PC-3 (cell line): ENCODE results near the gene CNST. TPM values are rescaled to one million over a fixed set of nuclear protein-coding genes. Genes with fewer than 3 reads are reported as not detected.

Experiments
- ATAC-seq: fragments of 200-7000 bp; cut with Tn5 transposase; 2 replicates; pipeline ENCODE4 v1.9.1; 2020; ENCODE audit warnings: mild to moderate bottlenecking, moderate library complexity
- Bru-seq: library from RNA; stranded (reverse); fragments of 400-500 nt; gene quantifications from one replicate; lab custom pipeline; 2021; lab: Mats Ljungman, UMichigan
- BruChase-seq, 2 experiments: library from RNA; stranded (reverse); fragments of 400-500 nt; gene quantifications; one replicate each; lab custom pipeline; 2021; lab: Mats Ljungman, UMichigan
- BruUV-seq: library from RNA; stranded (reverse); fragments of 400-500 nt; replicated peaks from 2 replicates; lab custom pipeline; 2021; lab: Mats Ljungman, UMichigan
- CTCF ChIA-PET: fragments of 300-600 bp; sonication (Branson Sonifier 250); formaldehyde crosslinking; loops from one replicate; lab custom pipeline; 2022; ENCODE audit warnings: antibody characterized with exemption; lab: Charles Lee
- POLR2A ChIA-PET: fragments of 300-600 bp; sonication (Branson Sonifier 250); formaldehyde crosslinking; loops from one replicate; lab custom pipeline; 2022; ENCODE audit warnings: antibody characterized with exemption; ENCODE audit not compliant: unreplicated experiment; lab: Charles Lee
- DNase-seq: peaks from one replicate; pipeline ENCODE4 v3.0.0-alpha.2; 2015
- H2AFZ ChIP-seq: fragments of 300-600 bp; sonication (generic); 2 replicates; pipeline ENCODE4 v1.6.0; 2016; ENCODE audit warnings: antibody characterized with exemption, low read length
- H3F3A ChIP-seq: fragments of 300-600 bp; sonication (generic); one replicate; pipeline ENCODE4 v1.6.0; 2017; ENCODE audit warnings: antibody characterized with exemption, low read length, control low read depth, mild to moderate bottlenecking; ENCODE audit not compliant: unreplicated experiment
- H3K27ac ChIP-seq: fragments of 300-600 bp; sonication (generic); 2 replicates; pipeline ENCODE4 v1.5.1; 2016; ENCODE audit warnings: mild to moderate bottlenecking, low read length
- H3K27me3 ChIP-seq: fragments of 300-600 bp; sonication (generic); 2 replicates; pipeline ENCODE4 v1.6.1; 2016; ENCODE audit warnings: low read length, mixed read lengths
- H3K36me3 ChIP-seq: fragments of 300-600 bp; sonication (generic); 2 replicates; pipeline ENCODE4 v1.6.1; 2016; ENCODE audit warnings: low read depth, mixed run types, low read length, mixed read lengths
- H3K4me1 ChIP-seq: fragments of 300-600 bp; sonication (generic); 2 replicates; pipeline ENCODE4 v1.5.1; 2016; ENCODE audit warnings: low read length; ENCODE audit not compliant: insufficient read depth
- H3K4me2 ChIP-seq: fragments of 300-600 bp; sonication (generic); 2 replicates; pipeline ENCODE4 v1.6.0; 2016; ENCODE audit warnings: low read length
- H3K4me3 ChIP-seq: fragments of 300-600 bp; sonication (generic); 2 replicates; pipeline ENCODE4 v1.5.1; 2016; ENCODE audit warnings: mild to moderate bottlenecking, low read length, mixed read lengths
- H3K79me2 ChIP-seq: fragments of 300-600 bp; sonication (generic); 2 replicates; pipeline ENCODE4 v1.6.1; 2017; ENCODE audit warnings: low read length, mixed read lengths
- H3K9ac ChIP-seq: fragments of 300-600 bp; sonication (generic); 2 replicates; pipeline ENCODE4 v1.6.0; 2016; ENCODE audit warnings: mild to moderate bottlenecking, low read length
- H3K9me2 ChIP-seq: fragments of 300-600 bp; sonication (generic); replicated peaks from 2 replicates; pipeline ENCODE4 v1.6.1; 2016; ENCODE audit warnings: mixed run types, low read length, mixed read lengths
- H3K9me3 ChIP-seq: fragments of 300-600 bp; sonication (generic); 2 replicates; pipeline ENCODE4 v1.6.1; 2016; ENCODE audit warnings: low read length, mixed read lengths
- H4K20me1 ChIP-seq: fragments of 300-600 bp; sonication (generic); 2 replicates; pipeline ENCODE4 v1.6.1; 2016; ENCODE audit warnings: low read length, mixed read lengths
- CTCF ChIP-seq: fragments of 300-600 bp; sonication (generic); conservative IDR thresholded peaks from 2 replicates; pipeline ENCODE4 v1.5.1; 2017; ENCODE audit warnings: antibody characterized with exemption, low read depth, mild to moderate bottlenecking, low read length
- EZH2 ChIP-seq: fragments of 300-600 bp; sonication (generic); IDR thresholded peaks from one replicate; pipeline ENCODE4 v1.6.1; 2017; ENCODE audit warnings: antibody characterized with exemption, mild to moderate bottlenecking, low read length; ENCODE audit not compliant: unreplicated experiment
- EZH2phosphoT487 ChIP-seq: fragments of 300-600 bp; sonication (generic); IDR thresholded peaks from 2 replicates; pipeline ENCODE4 v1.6.1; 2018; ENCODE audit warnings: mild to moderate bottlenecking, antibody characterized with exemption, low read length, borderline replicate concordance
- intact Hi-C: fragments of 100-400 bp; cut with micrococcal nuclease; formaldehyde crosslinking; loops from 2 replicates; pipeline ENCODE4 v1.9.0; 2023
- long read RNA-seq: library from polyadenylated mRNA; unstranded; transcript quantifications from one replicate; pipeline ENCODE4 v2.0.0, GENCODE V29; 2021; ENCODE audit not compliant: unreplicated experiment
- total RNA-seq: library from RNA; depleted of rRNA; stranded (reverse); fragments of >200 nt; gene quantifications from 2 replicates; pipeline ENCODE4 v1.2.3, GENCODE V29; 2014; rRNA removed

CNST gene
- 13.5 and 15.0 TPM in 2 replicates for total RNA-seq
- Bru-seq, nascent RNA: percentile 81 among the genes with signal in this experiment
- BruChase-seq, experiment 1, labeled RNA remaining after a 6-hour chase: percentile 74 among the genes with signal in this experiment
- percentile 77 among the genes with signal in this experiment for BruChase-seq, experiment 2, labeled RNA remaining after a 2-hour chase
- long read RNA-seq, partial matches to known transcripts: 12 of 13 reads
- long read RNA-seq, other reads (novel, unspliced or antisense): 1 of 13 reads

- Histone ChIP-seq H3K27me3 (no peaks in the 10 kb centered on the region), H3K9ac (peak within 1 kb of the TSS; percentile 89), H3K79me2 (peaks cover 86% of the 10 kb centered on the region), H3K9me2 (no peaks in the 10 kb centered on the region), H3K36me3 (no peaks in the 10 kb centered on the region; the same call in 1 of the 2 replicates), H3K4me3 (peak within 1 kb of the TSS; percentile 88), H3K9me3 (no peaks in the 10 kb centered on the region), H4K20me1 (peaks cover 14% of the 10 kb centered on the region; the same call in 1 of the 2 replicates), H3K27ac (peak within 1 kb of the TSS; percentile 68), H3F3A (no peaks in the 10 kb centered on the region), H3K4me1 (peaks cover 31% of the 10 kb centered on the region), H2AFZ (peak within 1 kb of the TSS; percentile 84), H3K4me2 (peak within 1 kb of the TSS; percentile 94)
- peak; percentile 88 for ATAC-seq
- intact Hi-C loops: loop anchor here (1.0 to 10.0 kb wide), 5 partner anchors 31 to 189 kb away; no protein-coding TSS in a partner anchor
- CTCF ChIA-PET: no interaction called here
- TF ChIP-seq EZH2phosphoT487 (no peak), EZH2 (no peak)
- no TSS peak for BruUV-seq
- DNase-seq: peak; percentile 100
- POLR2A ChIA-PET: interaction anchor here (0.5 kb wide), 1 partner anchor 556 kb away, joined by 23 read pairs; no protein-coding TSS in a partner anchor
These were observed at the start of gene CNST, which contains the start of gene TFB2M for GRCh38 chr1:246566128-246566812. CNST (plus strand) TSS chr1:246566456; CDS start chr1:246591563, 25,107 bp downstream. TFB2M (minus strand) TSS chr1:246566261; CDS start chr1:246566138, 123 bp downstream.

GRCh38 chr1:246517391-246517790, 48.9 kb upstream of the CNST start:
- POLR2A ChIA-PET: no interaction called here
- intact Hi-C loops: no loop called here
- no peaks in the 10 kb centered on the region for H3K79me2 ChIP-seq
- no peak overlapping the region for H2AFZ ChIP-seq
- no peaks in the 10 kb centered on the region for H3K4me1 ChIP-seq
- no peak for ATAC-seq
- TF ChIP-seq EZH2phosphoT487: no peak
- no peak for TF ChIP-seq CTCF
- no peak for TF ChIP-seq EZH2
- H3K4me3 ChIP-seq: no peak overlapping the region
- no peak overlapping the region for H3K4me2 ChIP-seq
- no peak for DNase-seq
- H3K27ac ChIP-seq: no peak overlapping the region
- CTCF ChIA-PET: no interaction called here
- H4K20me1 ChIP-seq: no peaks in the 10 kb centered on the region
- no TSS peak for BruUV-seq
- no peaks in the 10 kb centered on the region for H3K9me2 ChIP-seq
- H3K9me3 ChIP-seq: peaks cover 31% of the 10 kb centered on the region
- no peak overlapping the region for H3K9ac ChIP-seq
- H3F3A ChIP-seq: no peaks in the 10 kb centered on the region
- H3K36me3 ChIP-seq: 0 out of 2 replicates have a peak, but pooled peaks cover 4% of the 10 kb centered on the region
- H3K27me3 ChIP-seq: no peaks in the 10 kb centered on the region

- no peaks in the 10 kb centered on the region for H3K79me2 ChIP-seq
- TF ChIP-seq CTCF (no peak), EZH2 (no peak), EZH2phosphoT487 (no peak)
- intact Hi-C loops: no loop called here
- no peaks in the 10 kb centered on the region for H3K27me3 ChIP-seq
- H3K36me3 ChIP-seq: 0 out of 2 replicates have a peak, but pooled peaks cover 4% of the 10 kb centered on the region
- no peaks in the 10 kb centered on the region for H4K20me1 ChIP-seq
- H3K9me2 ChIP-seq: no peaks in the 10 kb centered on the region
- peaks cover 31% of the 10 kb centered on the region for H3K9me3 ChIP-seq
- H3K4me3 ChIP-seq: no peak overlapping the region
- H2AFZ ChIP-seq: no peak overlapping the region
- POLR2A ChIA-PET: no interaction called here
- no TSS peak for BruUV-seq
- CTCF ChIA-PET: no interaction called here
- no peaks in the 10 kb centered on the region for H3K4me1 ChIP-seq
- H3K27ac ChIP-seq: no peak overlapping the region
- ATAC-seq: no peak
- no peak overlapping the region for H3K9ac ChIP-seq
- DNase-seq: no peak
- H3K4me2 ChIP-seq: no peak overlapping the region
- no peaks in the 10 kb centered on the region for H3F3A ChIP-seq
These were observed 47.6 kb upstream of the CNST start for GRCh38 chr1:246518456-246519205.
